ENCODE measurements around the gene RPTOR.

The RPTOR gene

DNA sequence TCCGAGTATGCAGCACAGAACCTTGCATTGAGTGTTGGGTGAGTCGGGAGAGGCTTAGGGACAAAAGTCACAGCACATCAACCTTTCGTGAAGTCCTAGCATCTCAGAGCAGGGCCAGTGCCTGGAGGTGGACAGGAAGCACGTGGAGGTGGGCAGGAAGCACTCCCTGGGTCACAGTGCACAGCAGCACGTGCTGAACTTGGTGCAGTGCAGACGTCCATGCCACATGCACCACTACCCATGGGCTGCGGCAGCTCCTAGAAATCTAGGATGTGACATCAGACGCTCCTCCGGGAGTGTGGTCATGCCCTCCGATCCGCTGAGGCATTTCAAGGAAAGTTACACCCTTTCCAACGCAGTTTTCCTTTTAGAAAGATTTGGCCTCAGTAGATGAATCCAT is 363.6 kb downstream of the RPTOR start:
- TF ChIP-seq SPI1 (IDR thresholded peaks at IDR 0.05; ENCODE audit: low read depth, low read length): no peak
- TF ChIP-seq TAF1 (IDR thresholded peaks at IDR 0.05; ENCODE audit: low read depth, low read length): no peak
- no peak for TF ChIP-seq POLR2AphosphoS5 (IDR thresholded peaks at IDR 0.05; ENCODE audit: low read depth, low read length)
- no peak for TF ChIP-seq PAX5 (IDR thresholded peaks at IDR 0.05; ENCODE audit: insufficient read depth, low read length, severe bottlenecking)
- TF ChIP-seq POLR2A (IDR thresholded peaks at IDR 0.05; ENCODE audit: low read depth, low read length): no peak
- no peak for TF ChIP-seq POU2F2 (IDR thresholded peaks at IDR 0.05; ENCODE audit: low read depth, low read length)
- no peak for FAIRE-seq
- no peak for DNase-seq (ENCODE audit: insufficient read length, low spot score)

DNA sequence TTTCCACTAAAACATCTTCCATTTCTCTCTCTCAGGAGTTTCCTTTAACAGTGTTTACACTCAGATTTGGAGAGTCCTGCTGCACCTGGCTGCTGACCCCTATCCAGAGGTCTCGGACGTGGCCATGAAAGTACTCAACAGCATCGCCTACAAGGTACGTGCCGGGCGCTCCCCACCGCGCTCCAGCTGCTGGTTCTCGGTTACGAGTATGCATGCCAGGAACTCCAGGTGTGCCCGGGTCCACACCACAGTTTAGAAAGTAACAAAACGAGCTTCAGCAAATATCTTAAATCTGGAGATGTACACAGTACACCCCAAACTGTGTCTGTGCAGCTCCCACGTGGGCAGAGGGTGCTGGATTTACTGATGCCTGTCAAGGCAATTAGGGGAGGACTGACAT is 364.1 kb downstream of the RPTOR start:
- peak; percentile 40 for FAIRE-seq
- no peak for DNase-seq (ENCODE audit: insufficient read length, low spot score)

DNA sequence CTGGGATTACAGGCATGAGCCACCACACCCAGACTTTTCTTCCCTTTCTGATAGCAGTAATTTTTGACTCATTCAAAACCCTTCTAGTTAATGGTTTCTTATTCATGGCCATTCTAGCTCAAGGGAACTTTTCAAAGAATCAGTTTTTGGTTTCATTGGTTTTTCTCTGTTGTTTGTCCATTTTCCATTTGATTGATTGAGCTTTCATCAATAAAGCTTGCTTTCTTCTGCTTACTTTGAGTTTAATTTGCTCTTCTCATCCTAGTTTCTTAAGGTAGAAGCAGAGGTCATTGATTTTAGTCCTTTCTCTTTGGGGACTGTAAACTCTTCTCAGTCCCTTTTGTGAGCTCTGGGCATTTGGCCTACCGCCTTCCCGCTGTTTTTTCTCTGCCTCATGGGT is 365.0 kb downstream of the RPTOR start:
- FAIRE-seq (peak; percentile 45), DNase-seq (ENCODE audit: insufficient read length, low spot score) (no peak)
- no peak for TF ChIP-seq POLR2AphosphoS5 (IDR thresholded peaks at IDR 0.05; ENCODE audit: low read depth, low read length)
- TF ChIP-seq TAF1 (IDR thresholded peaks at IDR 0.05; ENCODE audit: low read depth, low read length): no peak
- no peak for TF ChIP-seq SPI1 (IDR thresholded peaks at IDR 0.05; ENCODE audit: low read depth, low read length)
- no peak for TF ChIP-seq POU2F2 (IDR thresholded peaks at IDR 0.05; ENCODE audit: low read depth, low read length)
- no peak for TF ChIP-seq PAX5 (IDR thresholded peaks at IDR 0.05; ENCODE audit: insufficient read depth, low read length, severe bottlenecking)
- no peak for TF ChIP-seq POLR2A (IDR thresholded peaks at IDR 0.05; ENCODE audit: low read depth, low read length)

More for the DNA sequence above, 364.1 kb downstream of the RPTOR start:
- TF ChIP-seq POU2F2 (IDR thresholded peaks at IDR 0.05; ENCODE audit: low read depth, low read length): no peak
- TF ChIP-seq POLR2AphosphoS5 (IDR thresholded peaks at IDR 0.05; ENCODE audit: low read depth, low read length): no peak
- no peak for TF ChIP-seq PAX5 (IDR thresholded peaks at IDR 0.05; ENCODE audit: insufficient read depth, low read length, severe bottlenecking)
- no peak for TF ChIP-seq SPI1 (IDR thresholded peaks at IDR 0.05; ENCODE audit: low read depth, low read length)
- TF ChIP-seq TAF1 (IDR thresholded peaks at IDR 0.05; ENCODE audit: low read depth, low read length): no peak
- no peak for TF ChIP-seq POLR2A (IDR thresholded peaks at IDR 0.05; ENCODE audit: low read depth, low read length)

DNA sequence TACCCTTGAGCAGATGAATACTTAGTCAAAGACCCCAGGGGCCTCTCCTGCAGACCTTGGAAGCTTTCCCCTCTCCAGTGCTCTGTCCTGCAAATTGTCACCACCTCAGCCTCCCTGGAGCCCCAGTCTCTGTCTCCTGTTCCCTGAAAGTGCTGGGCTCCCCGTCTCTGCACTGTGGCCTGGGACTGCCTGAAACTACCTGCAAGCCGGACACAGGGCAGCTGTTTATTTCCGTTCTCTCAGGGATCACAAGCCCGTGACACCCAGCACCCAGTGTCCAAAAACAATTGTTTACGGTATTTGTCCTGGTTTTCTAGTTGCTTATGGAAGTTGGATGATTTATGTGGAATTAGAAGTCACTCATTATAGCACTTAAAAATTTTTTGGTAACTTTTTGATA is 365.4 kb downstream of the RPTOR start:
- TF ChIP-seq SPI1 (IDR thresholded peaks at IDR 0.05; ENCODE audit: low read depth, low read length) (no peak), POLR2A (IDR thresholded peaks at IDR 0.05; ENCODE audit: low read depth, low read length) (no peak), POLR2AphosphoS5 (IDR thresholded peaks at IDR 0.05; ENCODE audit: low read depth, low read length) (no peak), TAF1 (IDR thresholded peaks at IDR 0.05; ENCODE audit: low read depth, low read length) (no peak), POU2F2 (IDR thresholded peaks at IDR 0.05; ENCODE audit: low read depth, low read length) (no peak), PAX5 (IDR thresholded peaks at IDR 0.05; ENCODE audit: insufficient read depth, low read length, severe bottlenecking) (no peak)
- DNase-seq (ENCODE audit: insufficient read length, low spot score): no peak
- peak; percentile 28 for FAIRE-seq

DNA sequence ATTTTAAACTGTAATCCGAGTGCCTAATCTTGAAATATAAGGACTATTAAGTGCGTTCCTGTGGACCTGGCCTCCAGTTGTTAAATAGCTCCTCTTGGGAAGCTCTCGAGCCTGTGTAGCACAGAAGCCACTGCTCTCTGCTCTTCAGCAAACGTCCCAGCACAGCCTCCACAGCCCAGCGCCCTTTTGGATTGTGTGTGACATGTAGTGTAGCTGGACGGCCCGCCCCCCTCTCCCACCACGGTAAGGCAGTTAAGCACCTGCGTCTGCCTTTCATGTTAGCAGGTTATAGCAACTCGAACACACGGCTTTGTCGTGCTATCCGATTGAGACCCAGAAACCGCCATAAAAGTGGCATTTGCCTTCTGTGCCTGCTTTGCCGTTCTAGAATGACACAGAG is 367.8 kb downstream of the RPTOR start:
- FAIRE-seq: no peak

DNA sequence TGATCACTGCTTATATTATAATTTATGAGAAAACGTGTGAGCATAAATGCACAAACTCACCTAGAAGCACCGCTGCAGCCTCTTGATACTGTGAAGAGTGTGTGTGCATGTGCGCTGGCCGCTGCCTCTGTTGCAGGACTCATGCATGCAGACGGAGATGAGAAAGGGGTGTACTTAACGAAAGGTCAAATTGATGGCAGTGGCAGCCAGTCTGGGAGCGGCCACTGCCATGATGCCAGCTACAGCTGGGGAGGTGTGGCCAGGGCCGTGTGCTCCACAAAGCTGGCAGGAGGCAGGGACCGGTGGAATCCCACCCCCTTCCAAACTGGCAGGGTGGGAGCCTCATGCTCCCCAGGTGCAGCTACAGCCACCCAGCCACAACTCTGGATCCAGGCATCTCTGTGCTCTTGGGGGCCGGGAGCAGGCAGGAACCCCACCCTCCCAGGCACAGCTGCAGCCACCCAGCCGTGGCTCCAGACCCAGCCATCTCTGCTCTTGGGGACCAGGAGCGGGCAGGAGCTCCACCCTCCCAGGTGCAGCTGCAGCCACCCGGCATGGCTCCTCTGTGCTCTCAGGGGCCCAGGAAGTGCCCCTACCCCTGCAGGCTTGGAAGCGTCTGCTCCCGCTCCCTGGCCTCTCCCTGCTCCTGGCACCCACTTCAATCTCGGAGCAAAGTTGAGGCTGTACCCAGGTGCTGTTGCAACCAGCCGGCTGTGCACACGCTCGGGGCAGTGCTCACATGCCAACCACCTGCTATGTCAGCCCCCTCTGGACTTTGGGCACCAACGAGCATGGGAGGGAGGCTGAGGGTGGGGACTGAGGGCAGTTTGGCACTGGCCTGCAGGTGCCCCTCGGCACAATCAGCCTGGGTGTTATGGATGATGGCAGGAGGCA is 369.5 kb downstream of the RPTOR start:
- FAIRE-seq: peak; percentile 45
- no peak for TF ChIP-seq SPI1 (IDR thresholded peaks at IDR 0.05; ENCODE audit: low read depth, low read length)
- DNase-seq (ENCODE audit: insufficient read length, low spot score): no peak

More for the DNA sequence above, 367.8 kb downstream of the RPTOR start:
- TF ChIP-seq PAX5 (IDR thresholded peaks at IDR 0.05; ENCODE audit: insufficient read depth, low read length, severe bottlenecking) (no peak), SPI1 (IDR thresholded peaks at IDR 0.05; ENCODE audit: low read depth, low read length) (no peak), POLR2A (IDR thresholded peaks at IDR 0.05; ENCODE audit: low read depth, low read length) (no peak), POLR2AphosphoS5 (IDR thresholded peaks at IDR 0.05; ENCODE audit: low read depth, low read length) (no peak), TAF1 (IDR thresholded peaks at IDR 0.05; ENCODE audit: low read depth, low read length) (no peak), POU2F2 (IDR thresholded peaks at IDR 0.05; ENCODE audit: low read depth, low read length) (no peak)
- no peak for DNase-seq (ENCODE audit: insufficient read length, low spot score)

DNA sequence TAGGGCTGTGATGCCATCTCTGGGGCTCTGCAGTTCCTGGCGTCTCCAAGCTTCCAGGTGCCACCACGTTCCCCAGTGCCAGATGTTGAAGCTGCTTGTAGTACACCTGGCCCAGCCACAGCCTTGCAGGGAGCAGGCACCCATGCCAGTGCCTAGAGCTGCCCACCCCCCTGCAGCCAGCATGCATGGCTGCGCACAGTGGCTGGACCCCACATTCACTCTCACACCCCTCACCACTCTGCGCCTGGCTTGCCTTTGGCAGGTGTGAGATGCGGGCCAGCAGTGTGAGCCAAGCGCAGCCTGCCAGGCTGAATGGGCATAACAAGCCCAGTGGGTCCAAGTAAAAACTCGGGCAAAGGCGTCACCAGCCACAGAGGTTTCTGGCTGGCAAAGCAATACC is 371.6 kb downstream of the RPTOR start:
- FAIRE-seq (no peak), DNase-seq (ENCODE audit: insufficient read length, low spot score) (no peak)
- no peak for TF ChIP-seq SPI1 (IDR thresholded peaks at IDR 0.05; ENCODE audit: low read depth, low read length)

DNA sequence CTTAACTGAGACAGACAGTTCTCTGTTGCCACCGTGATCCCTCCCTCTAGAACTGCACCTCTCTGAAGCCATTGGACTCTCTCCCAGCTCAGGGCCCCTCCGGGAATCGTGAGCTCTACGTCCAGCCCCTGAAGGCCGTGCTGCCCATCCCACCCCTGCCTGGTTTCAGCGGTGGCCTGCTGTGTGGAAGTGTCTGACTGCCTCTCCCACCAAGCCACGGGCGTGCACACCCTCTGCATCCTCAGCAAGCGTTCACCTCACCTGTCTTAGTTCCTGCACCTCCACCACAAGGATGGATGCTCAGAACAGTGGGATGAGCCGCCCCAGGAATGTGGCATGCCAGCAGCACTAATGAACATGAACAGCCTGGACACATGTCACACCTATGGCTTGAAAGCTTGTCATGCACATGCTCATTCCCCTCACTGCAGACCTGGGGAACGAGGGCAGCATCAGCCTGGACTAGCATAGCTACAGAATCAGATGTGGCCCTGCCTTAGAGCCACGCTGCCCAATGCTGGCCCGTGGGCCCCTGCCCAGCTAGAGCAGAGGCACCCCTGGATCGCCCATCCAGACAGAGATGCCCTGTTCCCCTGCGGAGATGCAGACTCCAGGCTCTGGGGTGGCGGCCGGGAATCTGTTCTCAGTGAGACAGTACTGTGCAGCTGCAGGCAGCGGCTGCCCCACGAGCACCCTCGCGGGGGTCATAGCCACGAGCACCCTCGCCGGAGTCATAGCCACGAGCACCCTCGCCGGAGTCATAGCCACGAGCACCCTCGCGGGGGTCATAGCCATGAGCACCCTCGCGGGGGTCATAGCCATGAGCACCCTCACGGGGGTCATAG is 373.3 kb downstream of the RPTOR start:
- TF ChIP-seq POLR2A (IDR thresholded peaks at IDR 0.05; ENCODE audit: low read depth, low read length) (no peak), SPI1 (IDR thresholded peaks at IDR 0.05; ENCODE audit: low read depth, low read length) (no peak), TAF1 (IDR thresholded peaks at IDR 0.05; ENCODE audit: low read depth, low read length) (no peak), POU2F2 (IDR thresholded peaks at IDR 0.05; ENCODE audit: low read depth, low read length) (no peak), POLR2AphosphoS5 (IDR thresholded peaks at IDR 0.05; ENCODE audit: low read depth, low read length) (no peak), PAX5 (IDR thresholded peaks at IDR 0.05; ENCODE audit: insufficient read depth, low read length, severe bottlenecking) (no peak)
- DNase-seq (ENCODE audit: insufficient read length, low spot score): no peak
- no peak for FAIRE-seq

DNA sequence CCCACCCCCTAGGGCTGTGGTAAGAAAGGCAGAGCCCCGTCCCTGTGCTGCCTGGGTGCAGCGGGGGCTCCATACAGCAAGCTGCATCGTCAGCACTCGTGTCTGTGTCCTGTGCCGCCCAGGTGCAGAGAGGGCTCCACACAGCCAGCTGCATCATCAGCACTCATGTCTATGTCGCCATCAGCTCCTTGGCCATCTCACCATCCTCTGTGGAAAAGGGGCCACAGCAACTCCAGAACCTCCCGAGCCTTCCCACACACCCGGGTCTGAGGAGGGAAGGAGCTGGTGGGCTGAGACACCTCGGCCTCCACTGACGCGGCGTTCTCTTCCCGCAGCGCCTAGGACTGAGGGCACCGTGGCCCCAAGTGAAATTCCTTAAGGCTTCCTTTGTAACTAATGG is 374.1 kb downstream of the RPTOR start:
- no peak for FAIRE-seq
- TF ChIP-seq SPI1 (IDR thresholded peaks at IDR 0.05; ENCODE audit: low read depth, low read length) (no peak), POU2F2 (IDR thresholded peaks at IDR 0.05; ENCODE audit: low read depth, low read length) (no peak), PAX5 (IDR thresholded peaks at IDR 0.05; ENCODE audit: insufficient read depth, low read length, severe bottlenecking) (no peak), POLR2AphosphoS5 (IDR thresholded peaks at IDR 0.05; ENCODE audit: low read depth, low read length) (no peak), POLR2A (IDR thresholded peaks at IDR 0.05; ENCODE audit: low read depth, low read length) (no peak), TAF1 (IDR thresholded peaks at IDR 0.05; ENCODE audit: low read depth, low read length) (no peak)
- DNase-seq (ENCODE audit: insufficient read length, low spot score): no peak

Measured in GM12891 (cell line).